Fibroblast of lung (primary cell): ENCODE data around the gene AFG3L2. TPM values are rescaled to one million over a fixed set of nuclear protein-coding genes. Genes with fewer than 3 reads are reported as not detected.
A peak's percentile ranks its signal among the peaks of the same experiment; 100 is the strongest.

ENCODE experiments used
- DNase-seq, 2 donors: peaks; one replicate each; pipeline versions ENCODE4 v3.0.0 to v3.0.0-alpha.2; 2010; ENCODE audit warnings: low read depth in 2 of 2
- H2AFZ ChIP-seq: 2 replicates; pipeline ENCODE4 v1.5.1; 2012; ENCODE audit warnings: low read length, control low read depth, inconsistent platforms
- H3K27ac ChIP-seq: 2 replicates; pipeline ENCODE4 v1.5.1; 2011; ENCODE audit warnings: low read length, control low read depth; ENCODE audit not compliant: insufficient read depth
- H3K27me3 ChIP-seq: 2 replicates; pipeline ENCODE4 v1.5.1; 2011; ENCODE audit warnings: mild to moderate bottlenecking, low read length; ENCODE audit not compliant: control insufficient read depth, insufficient read depth
- H3K36me3 ChIP-seq: 2 replicates; pipeline ENCODE4 v1.5.1; 2011; ENCODE audit warnings: low read length; ENCODE audit not compliant: control insufficient read depth, insufficient read depth
- H3K4me1 ChIP-seq: 2 replicates; pipeline ENCODE4 v1.5.1; 2011; ENCODE audit warnings: low read length; ENCODE audit not compliant: control insufficient read depth, insufficient read depth; ENCODE audit errors: extremely low read depth
- H3K4me2 ChIP-seq: 2 replicates; pipeline ENCODE4 v1.5.1; 2011; ENCODE audit warnings: low read length, control low read depth; ENCODE audit not compliant: insufficient read depth; ENCODE audit errors: extremely low read depth
- H3K4me3 ChIP-seq, 4 experiments: fragments of 200-600 bp in 1 of 4; sonication (generic) in 1 of 4; replicated peaks in 1 of 4; 2 replicates each; pipeline ENCODE4 v1.5.1; 2011 to 2016; ENCODE audit warnings: low read length in 4 of 4, low read depth in 3 of 4, mild to moderate bottlenecking in 3 of 4, control low read depth in 2 of 4, inconsistent platforms in 1 of 4, mixed read lengths in 1 of 4; ENCODE audit not compliant: insufficient read depth in 1 of 4; ENCODE audit errors: control extremely low read depth in 1 of 4
- H3K79me2 ChIP-seq: 2 replicates; pipeline ENCODE4 v1.5.1; 2012; ENCODE audit warnings: mild to moderate bottlenecking, low read length, inconsistent platforms; ENCODE audit not compliant: control insufficient read depth, insufficient read depth
- H3K9ac ChIP-seq: 2 replicates; pipeline ENCODE4 v1.5.1; 2011; ENCODE audit warnings: mild to moderate bottlenecking, low read length, control low read depth; ENCODE audit not compliant: insufficient read depth
- H3K9me3 ChIP-seq: 2 replicates; pipeline ENCODE4 v1.5.1; 2012; ENCODE audit warnings: low read depth, low read length; ENCODE audit not compliant: control insufficient read depth, insufficient read depth
- H4K20me1 ChIP-seq: 2 replicates; pipeline ENCODE4 v1.5.1; 2011; ENCODE audit warnings: low read length; ENCODE audit not compliant: control insufficient read depth, insufficient read depth; ENCODE audit errors: extremely low read depth
- EZH2 ChIP-seq: IDR thresholded peaks from 2 replicates; pipeline ENCODE4 v1.5.1; 2012; ENCODE audit warnings: low read length, control low read depth, mild to moderate bottlenecking; ENCODE audit errors: missing control alignments
- polyA plus RNA-seq, 2 donors: library from polyadenylated mRNA; depleted of rRNA in 1 of 2; stranded (reverse) in 1 of 2; unstranded in 1 of 2; fragments of >200 nt; gene quantifications; 2 replicates each; pipeline ENCODE4 v1.2.1, GENCODE V29; 2011 to 2012; ENCODE audit warnings: missing spikeins in 1 of 2
- total RNA-seq: library from RNA; depleted of rRNA; stranded (reverse); fragments of >200 nt; gene quantifications from 2 replicates; pipeline ENCODE4 v1.2.1, GENCODE V29; 2014
- TF ChIP-seq, protein P1 (sequence below), 2 donors: IDR thresholded peaks in 1 of 2; conservative IDR thresholded peaks in 1 of 2; 1 replicate in 1 of 2; 2 replicates in 1 of 2; pipeline ENCODE4 v1.5.1; 2011 to 2012; ENCODE audit warnings: low read length in 2 of 2, control low read depth in 1 of 2, inconsistent platforms in 1 of 2, low read depth in 1 of 2, mild to moderate bottlenecking in 1 of 2

AFG3L2 gene
- total and polyA plus RNA-seq, 2 donors (not counting 1 experiment from before 2014, with no cell fraction given): 38.3 to 41.0 TPM

DNA sequence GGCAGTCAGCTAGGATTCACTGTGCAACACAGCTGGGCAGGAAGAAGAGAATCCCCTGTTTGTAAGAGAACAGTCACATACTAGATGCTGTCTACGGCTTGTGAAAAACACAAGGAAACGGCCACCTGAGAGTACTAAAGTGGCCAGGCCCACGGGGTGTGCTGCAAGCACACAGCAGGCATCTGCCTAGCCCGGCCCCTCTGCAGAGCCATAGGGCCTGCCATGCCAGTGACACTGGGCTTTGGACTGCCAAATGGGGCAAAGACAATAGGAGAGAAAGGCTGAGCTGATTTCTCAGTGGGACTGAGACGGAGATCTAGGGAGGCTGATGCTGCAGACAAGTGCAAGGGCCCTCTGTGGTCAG is 58.7 kb downstream of the AFG3L2 start:
- Histone ChIP-seq H3K4me2 (no peak overlapping the region), H4K20me1 (peaks cover 5% of the 10 kb centered on the region), H3K4me3 (no peak overlapping the region), H2AFZ (no peak overlapping the region), H3K27ac (peak overlapping the region; percentile 64), H3K9me3 (no peaks in the 10 kb centered on the region), H3K36me3 (peaks cover 18% of the 10 kb centered on the region), H3K27me3 (no peaks in the 10 kb centered on the region), H3K4me1 (peaks cover 12% of the 10 kb centered on the region), H3K9ac (no peak overlapping the region), H3K79me2 (peaks cover 88% of the 10 kb centered on the region)
- no peak for DNase-seq
- no peak for TF ChIP-seq EZH2
- TF ChIP-seq, protein P1, sequence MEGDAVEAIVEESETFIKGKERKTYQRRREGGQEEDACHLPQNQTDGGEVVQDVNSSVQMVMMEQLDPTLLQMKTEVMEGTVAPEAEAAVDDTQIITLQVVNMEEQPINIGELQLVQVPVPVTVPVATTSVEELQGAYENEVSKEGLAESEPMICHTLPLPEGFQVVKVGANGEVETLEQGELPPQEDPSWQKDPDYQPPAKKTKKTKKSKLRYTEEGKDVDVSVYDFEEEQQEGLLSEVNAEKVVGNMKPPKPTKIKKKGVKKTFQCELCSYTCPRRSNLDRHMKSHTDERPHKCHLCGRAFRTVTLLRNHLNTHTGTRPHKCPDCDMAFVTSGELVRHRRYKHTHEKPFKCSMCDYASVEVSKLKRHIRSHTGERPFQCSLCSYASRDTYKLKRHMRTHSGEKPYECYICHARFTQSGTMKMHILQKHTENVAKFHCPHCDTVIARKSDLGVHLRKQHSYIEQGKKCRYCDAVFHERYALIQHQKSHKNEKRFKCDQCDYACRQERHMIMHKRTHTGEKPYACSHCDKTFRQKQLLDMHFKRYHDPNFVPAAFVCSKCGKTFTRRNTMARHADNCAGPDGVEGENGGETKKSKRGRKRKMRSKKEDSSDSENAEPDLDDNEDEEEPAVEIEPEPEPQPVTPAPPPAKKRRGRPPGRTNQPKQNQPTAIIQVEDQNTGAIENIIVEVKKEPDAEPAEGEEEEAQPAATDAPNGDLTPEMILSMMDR (conservative IDR thresholded peaks at IDR 0.05 in 1 of 2, IDR thresholded peaks at IDR 0.05 in 1 of 2; ENCODE audit: low read depth in 1 of 2, low read length in 2 of 2): no peak

DNA sequence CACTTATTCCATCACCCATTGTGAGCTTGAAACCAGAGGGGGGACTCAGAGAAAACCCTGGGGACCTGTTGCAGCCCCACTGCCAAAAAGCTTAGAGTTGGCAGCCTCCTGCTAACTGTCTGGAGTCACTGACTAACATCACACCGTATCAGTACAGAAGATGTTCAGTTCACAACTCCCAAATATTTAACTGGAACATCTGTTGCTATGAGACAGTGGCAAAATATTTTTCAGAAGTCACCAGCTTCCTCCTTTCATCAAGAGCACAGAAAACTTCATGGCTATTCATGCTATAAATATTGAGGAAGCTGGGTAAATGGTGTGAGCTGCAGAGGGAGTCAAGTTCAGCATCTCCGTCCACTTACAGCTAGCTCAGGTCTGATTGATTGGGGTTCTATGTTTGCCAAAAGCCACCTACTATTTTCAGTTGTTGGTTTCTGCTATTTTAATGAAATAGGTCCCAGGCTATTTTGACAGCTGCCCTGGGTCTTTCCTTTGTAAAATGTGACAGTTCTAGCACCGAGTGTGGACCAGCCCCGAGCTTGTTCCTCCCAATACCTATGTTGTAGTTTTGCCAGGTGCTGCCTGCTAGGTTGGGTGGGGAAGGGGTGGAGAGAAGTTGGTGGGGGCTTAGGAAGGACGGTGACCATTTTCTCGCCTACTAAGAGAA is 59.2 kb downstream of the AFG3L2 start:
- H3K4me2 ChIP-seq: no peak overlapping the region
- peaks cover 17% of the 10 kb centered on the region for H3K36me3 ChIP-seq
- H3K27me3 ChIP-seq: no peaks in the 10 kb centered on the region
- peak overlapping the region; percentile 64 for H3K27ac ChIP-seq
- H3K9ac ChIP-seq: no peak overlapping the region
- H2AFZ ChIP-seq: no peak overlapping the region
- peaks cover 5% of the 10 kb centered on the region for H4K20me1 ChIP-seq
- H3K4me3 ChIP-seq: no peak overlapping the region
- no peak for TF ChIP-seq EZH2
- TF ChIP-seq, protein P1 (conservative IDR thresholded peaks at IDR 0.05 in 1 of 2, IDR thresholded peaks at IDR 0.05 in 1 of 2; ENCODE audit: low read depth in 1 of 2, low read length in 2 of 2): no peak
- H3K79me2 ChIP-seq: peaks cover 87% of the 10 kb centered on the region
- peaks cover 12% of the 10 kb centered on the region for H3K4me1 ChIP-seq
- DNase-seq: peak; percentile 54 to 57
- no peaks in the 10 kb centered on the region for H3K9me3 ChIP-seq

DNA sequence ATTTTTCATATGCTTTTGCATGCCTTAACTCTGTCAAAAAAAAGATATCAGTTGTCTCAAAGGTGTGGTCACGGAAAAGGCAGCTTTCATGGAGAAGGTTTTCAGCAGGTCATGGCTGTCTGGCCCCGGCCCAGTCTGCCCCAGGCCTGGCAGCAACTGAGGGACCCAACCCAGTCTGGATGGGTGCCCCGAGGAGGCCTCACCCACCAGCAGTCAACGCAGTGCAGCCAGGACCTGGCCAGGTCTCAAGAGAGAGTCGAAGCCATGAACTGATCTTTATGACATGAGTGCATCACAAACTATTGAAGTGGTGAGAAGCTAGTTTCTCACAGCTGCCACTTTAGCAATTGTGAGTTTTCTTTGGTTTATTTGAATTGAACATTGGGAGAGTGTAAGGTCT is 61.1 kb downstream of the AFG3L2 start:
- Histone ChIP-seq H3K27me3 (no peaks in the 10 kb centered on the region), H4K20me1 (peaks cover 5% of the 10 kb centered on the region), H2AFZ (no peak overlapping the region), H3K36me3 (peaks cover 19% of the 10 kb centered on the region), H3K9ac (no peak overlapping the region), H3K79me2 (peaks cover 90% of the 10 kb centered on the region), H3K4me1 (peaks cover 12% of the 10 kb centered on the region), H3K4me2 (peak overlapping the region; percentile 62), H3K27ac (peak overlapping the region; percentile 49), H3K4me3 (no peak overlapping the region), H3K9me3 (no peaks in the 10 kb centered on the region)
- no peak for TF ChIP-seq EZH2
- no peak for DNase-seq
